Suprapubic skin (tissue), 4 donors: Measurements from ENCODE around the gene LCNL1.

Experiments
- EP300 ChIP-seq: sonication (generic); formaldehyde crosslinking; IDR thresholded peaks from one replicate; pipeline ENCODE4 v1.6.1; 2017; ENCODE audit warnings: antibody characterized with exemption
- POLR2A ChIP-seq, 2 donors: fragments of 450-650 bp; IDR thresholded peaks; one replicate each; pipeline ENCODE4 v1.6.1; 2017; ENCODE audit warnings: antibody characterized with exemption in 2 of 2, mild to moderate bottlenecking in 2 of 2, moderate library complexity in 2 of 2
- POLR2AphosphoS5 ChIP-seq, 3 donors: sonication (generic); formaldehyde crosslinking; IDR thresholded peaks; one replicate each; pipeline ENCODE4 v1.6.1; 2017; ENCODE audit warnings: antibody characterized with exemption in 3 of 3
- TF ChIP-seq, protein P1 (sequence below), 2 donors: fragments of 200-600 bp in 1 of 2; fragments of 450-650 bp in 1 of 2; sonication (generic) in 1 of 2; IDR thresholded peaks; one replicate each; pipeline ENCODE4 v1.5.1; 2016 to 2019; ENCODE audit warnings: antibody characterized with exemption in 2 of 2, mild to moderate bottlenecking in 1 of 2, moderate library complexity in 1 of 2

DNA sequence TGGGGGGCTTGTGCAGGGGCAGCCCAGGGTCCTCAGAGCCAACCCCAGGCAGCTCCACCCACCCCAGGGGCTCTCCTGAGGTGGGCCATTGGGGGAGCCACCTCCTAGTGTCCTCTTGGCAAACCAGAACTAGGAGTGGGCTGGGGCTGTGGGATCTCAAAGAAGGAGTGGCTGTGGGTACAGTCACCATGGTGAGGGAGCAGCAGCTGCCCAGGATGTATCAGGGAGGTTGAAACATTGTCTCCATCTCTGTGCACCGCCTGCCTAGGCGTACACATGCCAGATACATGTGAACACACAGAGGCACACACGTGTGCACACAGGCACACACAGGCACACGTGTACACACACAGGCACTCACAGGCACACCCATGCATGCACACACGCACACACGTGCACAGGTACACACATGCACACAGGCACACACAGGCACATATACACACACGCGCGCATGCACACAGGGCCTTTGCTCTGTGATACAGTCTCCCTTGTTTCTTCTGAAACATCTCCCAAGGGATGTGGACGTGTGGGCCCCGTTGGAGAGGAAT is 20.0 kb upstream of the LCNL1 start:
- TF ChIP-seq POLR2A (IDR thresholded peaks at IDR 0.05) (no peak), POLR2AphosphoS5 (IDR thresholded peaks at IDR 0.05) (no peak), EP300 (no peak)
- TF ChIP-seq, protein P1, sequence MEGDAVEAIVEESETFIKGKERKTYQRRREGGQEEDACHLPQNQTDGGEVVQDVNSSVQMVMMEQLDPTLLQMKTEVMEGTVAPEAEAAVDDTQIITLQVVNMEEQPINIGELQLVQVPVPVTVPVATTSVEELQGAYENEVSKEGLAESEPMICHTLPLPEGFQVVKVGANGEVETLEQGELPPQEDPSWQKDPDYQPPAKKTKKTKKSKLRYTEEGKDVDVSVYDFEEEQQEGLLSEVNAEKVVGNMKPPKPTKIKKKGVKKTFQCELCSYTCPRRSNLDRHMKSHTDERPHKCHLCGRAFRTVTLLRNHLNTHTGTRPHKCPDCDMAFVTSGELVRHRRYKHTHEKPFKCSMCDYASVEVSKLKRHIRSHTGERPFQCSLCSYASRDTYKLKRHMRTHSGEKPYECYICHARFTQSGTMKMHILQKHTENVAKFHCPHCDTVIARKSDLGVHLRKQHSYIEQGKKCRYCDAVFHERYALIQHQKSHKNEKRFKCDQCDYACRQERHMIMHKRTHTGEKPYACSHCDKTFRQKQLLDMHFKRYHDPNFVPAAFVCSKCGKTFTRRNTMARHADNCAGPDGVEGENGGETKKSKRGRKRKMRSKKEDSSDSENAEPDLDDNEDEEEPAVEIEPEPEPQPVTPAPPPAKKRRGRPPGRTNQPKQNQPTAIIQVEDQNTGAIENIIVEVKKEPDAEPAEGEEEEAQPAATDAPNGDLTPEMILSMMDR (IDR thresholded peaks at IDR 0.05): no peak
